Adipocyte (in vitro differentiated cells): ENCODE results near the gene ATP6V1C2.
A peak's percentile ranks its signal among the peaks of the same experiment; 100 is the strongest.

Source experiments
- DNase-seq: peaks from one replicate; pipeline ENCODE4 v3.0.0-alpha.2; 2015; ENCODE audit warnings: low read depth
- H3K27me3 ChIP-seq: replicated peaks from 2 replicates; pipeline ENCODE4 v1.7.0; 2013; ENCODE audit warnings: mild to moderate bottlenecking, low read length, moderate library complexity; ENCODE audit not compliant: control insufficient read depth, insufficient read depth
- H3K36me3 ChIP-seq: 2 replicates; pipeline ENCODE4 v1.7.0; 2013; ENCODE audit warnings: low read length, mild to moderate bottlenecking, moderate library complexity; ENCODE audit not compliant: control insufficient read depth, insufficient read depth, severe bottlenecking
- H3K4me1 ChIP-seq: 2 replicates; pipeline ENCODE4 v1.7.0; 2013; ENCODE audit warnings: mild to moderate bottlenecking, low read length, moderate library complexity; ENCODE audit not compliant: control insufficient read depth, insufficient read depth
- H3K4me3 ChIP-seq: 2 replicates; pipeline ENCODE4 v1.7.0; 2013; ENCODE audit warnings: mild to moderate bottlenecking, low read length, moderate library complexity
- H3K9ac ChIP-seq: 2 replicates; pipeline ENCODE4 v1.7.0; 2013; ENCODE audit warnings: mild to moderate bottlenecking, low read length, moderate library complexity
- H3K9me3 ChIP-seq: 2 replicates; pipeline ENCODE4 v1.7.0; 2013; ENCODE audit warnings: mild to moderate bottlenecking, low read length, moderate library complexity; ENCODE audit not compliant: control insufficient read depth

Gene ATP6V1C2

GRCh38 chr2:10820562-10820961 is 99.1 kb downstream of the ATP6V1C2 start:
- Histone ChIP-seq H3K4me3 (no peak overlapping the region), H3K36me3 (no peaks in the 10 kb centered on the region), H3K27me3 (peaks cover 61% of the 10 kb centered on the region), H3K4me1 (no peaks in the 10 kb centered on the region), H3K9ac (no peak overlapping the region), H3K9me3 (peaks cover 5% of the 10 kb centered on the region)
- DNase-seq, result no peak

- Histone ChIP-seq H3K9ac (no peak overlapping the region), H3K4me1 (no peaks in the 10 kb centered on the region), H3K9me3 (peaks cover 6% of the 10 kb centered on the region), H3K4me3 (no peak overlapping the region), H3K36me3 (no peaks in the 10 kb centered on the region), H3K27me3 (peaks cover 67% of the 10 kb centered on the region)
- no peak for DNase-seq
Measured at GRCh38 chr2:10820978-10821695, 99.7 kb downstream of the ATP6V1C2 start.

- Histone ChIP-seq H3K9me3 (peaks cover 6% of the 10 kb centered on the region), H3K9ac (no peak overlapping the region), H3K4me3 (no peak overlapping the region), H3K4me1 (no peaks in the 10 kb centered on the region), H3K36me3 (no peaks in the 10 kb centered on the region), H3K27me3 (peaks cover 78% of the 10 kb centered on the region)
- no peak for DNase-seq
Measured at GRCh38 chr2:10824191-10824590, 102.8 kb downstream of the ATP6V1C2 start.

- Histone ChIP-seq H3K9ac (no peak overlapping the region), H3K4me1 (no peaks in the 10 kb centered on the region), H3K36me3 (no peaks in the 10 kb centered on the region), H3K9me3 (peaks cover 6% of the 10 kb centered on the region), H3K4me3 (no peak overlapping the region), H3K27me3 (peaks cover 80% of the 10 kb centered on the region)
- no peak for DNase-seq
Measured at GRCh38 chr2:10826026-10826425, 104.6 kb downstream of the ATP6V1C2 start.

- peaks cover 6% of the 10 kb centered on the region for H3K9me3 ChIP-seq
- H3K4me1 ChIP-seq, result no peaks in the 10 kb centered on the region
- H3K4me3 ChIP-seq, result no peak overlapping the region
- no peak overlapping the region for H3K9ac ChIP-seq
- H3K36me3 ChIP-seq, result no peaks in the 10 kb centered on the region
- peaks cover 80% of the 10 kb centered on the region for H3K27me3 ChIP-seq
- DNase-seq, result no peak
Measured at GRCh38 chr2:10826625-10827024, 105.2 kb downstream of the ATP6V1C2 start.

GRCh38 chr2:10828346-10828745 is 106.9 kb downstream of the ATP6V1C2 start:
- Histone ChIP-seq H3K4me1 (no peaks in the 10 kb centered on the region), H3K9ac (no peak overlapping the region), H3K27me3 (peaks cover 82% of the 10 kb centered on the region), H3K4me3 (no peak overlapping the region), H3K9me3 (peaks cover 6% of the 10 kb centered on the region), H3K36me3 (no peaks in the 10 kb centered on the region)
- DNase-seq, result no peak

- Histone ChIP-seq H3K36me3 (no peaks in the 10 kb centered on the region), H3K9me3 (peaks cover 6% of the 10 kb centered on the region), H3K27me3 (peaks cover 75% of the 10 kb centered on the region), H3K4me1 (no peaks in the 10 kb centered on the region), H3K9ac (no peak overlapping the region), H3K4me3 (no peak overlapping the region)
- DNase-seq, result no peak
Measured at GRCh38 chr2:10829299-10829698, 107.9 kb downstream of the ATP6V1C2 start.

GRCh38 chr2:10830203-10830602 is 108.8 kb downstream of the ATP6V1C2 start:
- Histone ChIP-seq H3K4me3 (no peak overlapping the region), H3K4me1 (no peaks in the 10 kb centered on the region), H3K9me3 (peaks cover 4% of the 10 kb centered on the region), H3K27me3 (peaks cover 70% of the 10 kb centered on the region), H3K9ac (no peak overlapping the region), H3K36me3 (no peaks in the 10 kb centered on the region)
- DNase-seq, result no peak

- no peaks in the 10 kb centered on the region for H3K36me3 ChIP-seq
- peaks cover 64% of the 10 kb centered on the region for H3K27me3 ChIP-seq
- DNase-seq, result no peak
- no peaks in the 10 kb centered on the region for H3K9me3 ChIP-seq
- H3K4me3 ChIP-seq, result no peak overlapping the region
- no peak overlapping the region for H3K9ac ChIP-seq
- no peaks in the 10 kb centered on the region for H3K4me1 ChIP-seq
Measured at GRCh38 chr2:10830641-10831399, 109.4 kb downstream of the ATP6V1C2 start.

- no peaks in the 10 kb centered on the region for H3K36me3 ChIP-seq
- H3K9ac ChIP-seq, result no peak overlapping the region
- peaks cover 61% of the 10 kb centered on the region for H3K27me3 ChIP-seq
- no peaks in the 10 kb centered on the region for H3K4me1 ChIP-seq
- no peak overlapping the region for H3K4me3 ChIP-seq
- DNase-seq, result no peak
- H3K9me3 ChIP-seq, result no peaks in the 10 kb centered on the region
Measured at GRCh38 chr2:10831400-10831985, 110.1 kb downstream of the ATP6V1C2 start.

GRCh38 chr2:10832203-10832936 is 110.9 kb downstream of the ATP6V1C2 start:
- H3K4me3 ChIP-seq, result no peak overlapping the region

More at GRCh38 chr2:10832203-10832936, 110.9 kb downstream of the ATP6V1C2 start:
- Histone ChIP-seq H3K4me1 (no peaks in the 10 kb centered on the region), H3K36me3 (no peaks in the 10 kb centered on the region), H3K9me3 (no peaks in the 10 kb centered on the region), H3K27me3 (peaks cover 62% of the 10 kb centered on the region), H3K9ac (no peak overlapping the region)
- peak; percentile 90 for DNase-seq
